GM13976 (cell line): ENCODE results near the gene LRRC36.
"Not testable (repeated sequence)": the region's sequence is repeated elsewhere in the genome, so short reads cannot be mapped to it uniquely, and the experiment has no call there.

Experiments
- DNase-seq: peaks from one replicate; pipeline ENCODE4 v3.0.0; 2012; ENCODE audit warnings: low spot score
- in situ Hi-C: fragments of 300-500 bp; cut with MboI; formaldehyde crosslinking; loops from one replicate; pipeline ENCODE4 v1.12.0; 2022; ENCODE audit warnings: low sequenced_read_pairs, mixed read lengths, inconsistent platforms; ENCODE audit not compliant: unreplicated experiment
- TF ChIP-seq, protein P1 (sequence below): IDR thresholded peaks from 2 replicates; pipeline ENCODE4 v1.5.1; 2012; ENCODE audit warnings: borderline replicate concordance, mild to moderate bottlenecking; ENCODE audit not compliant: insufficient read depth; ENCODE audit errors: extremely low read depth, missing control alignments, control extremely low read depth

LRRC36 gene

DNA sequence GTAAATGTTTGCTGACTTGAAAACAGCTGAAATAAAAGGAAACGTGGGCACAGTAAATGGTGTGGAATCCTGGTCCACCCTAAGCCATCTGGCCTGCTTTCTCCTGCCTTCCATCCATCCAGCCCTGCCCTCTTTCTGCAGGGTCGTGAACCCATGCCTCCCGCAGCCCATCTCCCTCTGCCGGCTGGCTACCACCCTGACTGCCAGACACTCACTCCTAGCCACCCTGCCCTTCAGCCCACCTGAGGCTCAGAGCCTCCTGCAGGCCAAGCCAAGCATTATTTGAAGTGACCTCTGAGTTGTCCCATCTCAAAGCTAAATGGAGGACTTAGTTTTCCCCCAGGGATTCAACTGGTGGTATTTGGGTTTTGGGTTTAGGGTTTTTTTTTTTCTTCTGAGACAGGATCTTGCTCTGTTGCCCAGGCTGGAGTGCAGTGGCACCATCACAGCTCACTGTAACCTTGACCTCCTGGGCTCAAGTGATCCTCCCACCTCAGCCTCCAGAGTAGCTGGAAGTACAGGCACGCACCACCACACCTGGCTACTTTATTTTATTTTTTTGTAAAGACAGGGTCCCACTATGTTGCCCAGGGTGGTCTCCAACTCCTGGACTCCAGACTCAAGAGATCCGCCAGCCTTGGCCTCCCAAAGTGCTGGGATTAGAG lies 81.3 kb downstream of the LRRC36 start:
- no peak for DNase-seq
- TF ChIP-seq, protein P1, sequence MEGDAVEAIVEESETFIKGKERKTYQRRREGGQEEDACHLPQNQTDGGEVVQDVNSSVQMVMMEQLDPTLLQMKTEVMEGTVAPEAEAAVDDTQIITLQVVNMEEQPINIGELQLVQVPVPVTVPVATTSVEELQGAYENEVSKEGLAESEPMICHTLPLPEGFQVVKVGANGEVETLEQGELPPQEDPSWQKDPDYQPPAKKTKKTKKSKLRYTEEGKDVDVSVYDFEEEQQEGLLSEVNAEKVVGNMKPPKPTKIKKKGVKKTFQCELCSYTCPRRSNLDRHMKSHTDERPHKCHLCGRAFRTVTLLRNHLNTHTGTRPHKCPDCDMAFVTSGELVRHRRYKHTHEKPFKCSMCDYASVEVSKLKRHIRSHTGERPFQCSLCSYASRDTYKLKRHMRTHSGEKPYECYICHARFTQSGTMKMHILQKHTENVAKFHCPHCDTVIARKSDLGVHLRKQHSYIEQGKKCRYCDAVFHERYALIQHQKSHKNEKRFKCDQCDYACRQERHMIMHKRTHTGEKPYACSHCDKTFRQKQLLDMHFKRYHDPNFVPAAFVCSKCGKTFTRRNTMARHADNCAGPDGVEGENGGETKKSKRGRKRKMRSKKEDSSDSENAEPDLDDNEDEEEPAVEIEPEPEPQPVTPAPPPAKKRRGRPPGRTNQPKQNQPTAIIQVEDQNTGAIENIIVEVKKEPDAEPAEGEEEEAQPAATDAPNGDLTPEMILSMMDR: no peak
- in situ Hi-C loops: loop anchor here (25.0 kb wide), 2 partner anchors 146 to 446 kb away; partner anchors contain the start of gene CES3

DNA sequence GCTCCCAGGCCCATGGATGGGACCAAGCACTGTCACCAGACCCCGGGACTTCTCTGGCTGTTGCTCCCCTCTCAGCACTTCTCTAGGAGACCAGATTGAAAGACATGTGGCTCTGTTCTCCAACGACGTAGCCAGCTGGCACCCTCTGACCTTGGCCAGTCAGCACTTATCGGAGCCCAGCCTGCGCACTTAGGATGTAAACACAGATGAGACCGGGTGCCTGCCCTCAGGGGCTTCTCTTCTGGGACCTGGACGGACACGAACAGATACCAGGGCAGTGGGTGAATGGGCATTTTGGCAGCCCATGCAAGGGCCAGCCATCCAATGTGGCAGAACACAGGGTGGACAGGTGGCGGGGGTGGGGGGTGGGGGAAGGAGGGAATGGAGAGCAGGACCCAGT lies 83.0 kb downstream of the LRRC36 start:
- TF ChIP-seq, protein P1: no peak
- in situ Hi-C loops: loop anchor here (25.0 kb wide), 2 partner anchors 147 to 447 kb away; partner anchors contain the start of gene CES3
- no peak for DNase-seq

DNA sequence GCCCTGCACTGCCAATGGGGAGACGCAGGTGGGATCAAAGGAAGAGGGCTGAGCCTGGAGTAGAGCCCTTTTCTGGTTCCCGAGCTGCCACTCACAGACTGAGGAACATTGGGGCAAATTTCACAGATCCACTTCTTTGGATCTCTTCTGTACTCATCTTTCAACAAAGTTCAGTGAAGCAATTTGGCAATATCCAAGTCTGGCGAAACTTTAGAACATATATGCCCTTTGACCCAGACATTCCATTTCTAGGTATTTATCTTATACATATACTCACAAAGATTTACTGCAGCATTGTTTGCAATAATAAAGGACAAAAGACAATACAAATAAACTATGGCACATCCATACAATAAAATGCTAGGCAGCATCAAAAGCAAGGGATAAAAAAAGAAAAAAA lies 84.7 kb downstream of the LRRC36 start:
- in situ Hi-C loops: loop anchor here (25.0 kb wide), 2 partner anchors 149 to 449 kb away; partner anchors contain the start of gene CES3
- TF ChIP-seq, protein P1: no peak

DNA sequence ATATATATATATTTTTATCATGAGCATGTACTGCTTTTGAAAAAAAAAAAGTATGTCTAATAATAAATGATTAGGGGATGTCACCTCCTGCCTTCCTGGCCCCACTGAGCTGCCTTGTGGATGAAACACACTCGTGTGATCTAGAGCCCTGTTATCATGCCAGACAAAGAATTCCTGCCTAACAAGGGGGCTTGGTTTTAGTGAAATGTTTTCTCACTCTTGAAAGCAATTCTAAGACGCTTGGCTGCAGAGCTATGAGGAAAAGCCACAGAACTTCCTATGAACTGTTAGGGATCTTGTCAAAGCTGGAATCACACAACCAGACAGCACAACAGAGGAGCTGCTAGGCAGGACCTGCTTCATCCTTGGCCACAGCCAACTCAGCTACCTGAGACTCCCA lies 85.7 kb downstream of the LRRC36 start:
- DNase-seq: no peak
- in situ Hi-C loops: loop anchor here (25.0 kb wide), 2 partner anchors 150 to 450 kb away; partner anchors contain the start of gene CES3
- TF ChIP-seq, protein P1: no peak

More for the DNA sequence above, 84.7 kb downstream of the LRRC36 start:
- no peak for DNase-seq

DNA sequence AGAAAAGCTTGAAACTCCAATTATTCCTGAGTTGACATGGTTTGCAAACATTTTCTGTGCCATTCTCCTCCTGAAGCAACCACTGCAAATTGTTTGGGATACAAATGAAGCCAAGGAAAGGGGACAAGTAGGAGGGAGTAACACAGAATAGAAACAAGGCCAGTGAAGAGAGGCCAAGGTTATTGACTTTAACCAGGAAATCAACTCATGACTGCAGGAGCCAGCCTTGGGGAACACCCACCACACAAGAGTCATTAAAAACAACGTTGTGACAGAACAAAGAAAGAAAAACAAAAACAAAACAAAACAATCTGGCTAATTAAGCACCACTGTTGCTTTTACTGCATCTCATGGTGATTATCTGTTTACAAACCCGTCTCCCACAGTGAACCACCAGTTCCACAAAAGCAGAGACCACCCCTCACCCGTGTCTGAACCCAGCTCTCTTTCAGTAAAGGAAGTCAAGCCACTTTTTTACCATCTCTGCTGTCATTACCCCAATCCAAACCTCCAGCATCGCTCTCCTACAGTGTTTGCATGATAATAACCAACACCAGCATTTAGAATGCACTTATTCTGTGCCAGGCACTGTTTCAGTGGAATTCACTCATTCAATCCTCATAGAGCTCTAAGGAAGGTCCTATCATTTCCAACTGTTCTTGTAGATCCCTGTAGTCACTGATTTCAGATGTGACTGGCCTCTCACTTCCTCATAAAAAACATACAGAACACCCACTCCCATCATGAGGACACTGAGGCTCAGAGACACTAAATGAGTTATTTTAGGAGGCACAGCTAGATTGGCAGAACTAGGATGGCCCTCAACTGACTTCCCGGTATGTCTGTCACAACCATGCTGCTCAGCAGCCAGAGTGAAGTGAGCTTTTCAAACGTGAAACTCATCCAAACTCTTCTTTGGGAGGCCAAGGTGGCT lies 87.6 kb downstream of the LRRC36 start:
- in situ Hi-C loops: loop anchor here (25.0 kb wide), 2 partner anchors 152 to 452 kb away; partner anchors contain the start of gene CES3
- TF ChIP-seq, protein P1: no peak

DNA sequence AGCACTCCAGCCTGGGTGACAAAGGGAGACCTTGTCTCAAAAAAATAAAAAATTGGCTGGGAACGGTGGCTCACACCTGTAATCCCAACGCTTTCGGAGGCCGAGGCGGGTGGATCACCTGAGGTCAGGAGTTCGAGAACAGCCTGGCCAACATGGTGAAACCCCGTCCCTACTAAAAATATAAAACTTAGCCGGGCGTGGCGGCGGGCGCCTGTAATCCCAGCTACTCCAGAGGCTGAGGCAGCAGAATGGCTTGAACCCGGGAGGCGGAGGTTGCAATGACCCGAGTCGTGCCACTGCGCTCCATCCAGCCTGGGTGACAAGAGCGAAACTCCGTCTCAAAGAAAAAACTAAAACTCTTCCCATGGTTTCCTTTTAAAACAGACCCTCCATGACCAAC lies 88.8 kb downstream of the LRRC36 start:
- not testable (repeated sequence) for DNase-seq
- in situ Hi-C loops: loop anchor here (25.0 kb wide), 2 partner anchors 153 to 453 kb away; partner anchors contain the start of gene CES3

More for the DNA sequence above, 87.6 kb downstream of the LRRC36 start:
- no peak for DNase-seq
